MG63 (cell line): ENCODE measurements around the gene PGGT1B. TPM values are rescaled to one million over a fixed set of nuclear protein-coding genes. Genes with fewer than 3 reads are reported as not detected.
"Not testable (repeated sequence)": the region's sequence is repeated elsewhere in the genome, so short reads cannot be mapped to it uniquely, and the experiment has no call there.

Experiments used
- DNase-seq: peaks from one replicate; pipeline ENCODE4 v3.0.0-alpha.2; 2020
- H3K27me3 ChIP-seq: fragments of 250-450 bp; sonication (Bioruptor Pico); 2 replicates; pipeline ENCODE4 v1.5.1; 2020; ENCODE audit warnings: mild to moderate bottlenecking, moderate library complexity
- H3K36me3 ChIP-seq: fragments of 250-450 bp; sonication (Bioruptor Pico); 2 replicates; pipeline ENCODE4 v1.5.1; 2020; ENCODE audit warnings: mild to moderate bottlenecking, moderate library complexity
- H3K4me3 ChIP-seq: fragments of 250-450 bp; sonication (Bioruptor Pico); 2 replicates; pipeline ENCODE4 v1.5.1; 2020; ENCODE audit warnings: mild to moderate bottlenecking, moderate library complexity
- H3K9me3 ChIP-seq: fragments of 250-450 bp; sonication (Bioruptor Pico); 2 replicates; pipeline ENCODE4 v1.5.1; 2020; ENCODE audit warnings: mild to moderate bottlenecking, moderate library complexity
- total RNA-seq: library from RNA; depleted of rRNA; stranded (reverse); fragments of >200 nt; shearing (Covaris generic); gene quantifications from 2 replicates; pipeline ENCODE4 v1.2.3, GENCODE V29; 2014; ENCODE audit warnings: low replicate concordance

PGGT1B gene
- total RNA-seq, 1 experiment from 2014 or later: 17.3 TPM

- no peak for DNase-seq
- no peaks in the 10 kb centered on the region for H3K27me3 ChIP-seq
- no peaks in the 10 kb centered on the region; the same call in 1 of the 2 replicates for H3K36me3 ChIP-seq
- no peak overlapping the region for H3K4me3 ChIP-seq
- H3K9me3 ChIP-seq: no peaks in the 10 kb centered on the region
Observed at GRCh38 chr5:115271295-115272050, 8.8 kb upstream of the PGGT1B start.

GRCh38 chr5:115267617-115268016 lies 4.9 kb upstream of the PGGT1B start:
- DNase-seq: no peak
- H3K27me3 ChIP-seq: no peaks in the 10 kb centered on the region
- H3K9me3 ChIP-seq: no peaks in the 10 kb centered on the region
- H3K36me3 ChIP-seq: no peaks in the 10 kb centered on the region; the same call in 1 of the 2 replicates
- H3K4me3 ChIP-seq: no peak overlapping the region

GRCh38 chr5:115265220-115265619 lies 2.5 kb upstream of the PGGT1B start:
- no peak for DNase-seq
- no peaks in the 10 kb centered on the region for H3K27me3 ChIP-seq
- H3K4me3 ChIP-seq: no peak overlapping the region
- peaks cover 4% of the 10 kb centered on the region for H3K36me3 ChIP-seq
- no peaks in the 10 kb centered on the region for H3K9me3 ChIP-seq

GRCh38 chr5:115264786-115265185 lies 2.1 kb upstream of the PGGT1B start:
- no peaks in the 10 kb centered on the region for H3K27me3 ChIP-seq
- H3K36me3 ChIP-seq: peaks cover 5% of the 10 kb centered on the region
- no peak for DNase-seq
- no peaks in the 10 kb centered on the region for H3K9me3 ChIP-seq
- no peak overlapping the region for H3K4me3 ChIP-seq

GRCh38 chr5:115263078-115263380 lies 352 bp upstream of the PGGT1B start:
- Histone ChIP-seq H3K9me3 (no peaks in the 10 kb centered on the region), H3K27me3 (no peaks in the 10 kb centered on the region), H3K36me3 (peaks cover 7% of the 10 kb centered on the region), H3K4me3 (peak overlapping the region; percentile 88)
- no peak for DNase-seq

- no peak for DNase-seq
- peaks cover 7% of the 10 kb centered on the region for H3K36me3 ChIP-seq
- peak overlapping the region; percentile 88 for H3K4me3 ChIP-seq
- no peaks in the 10 kb centered on the region for H3K27me3 ChIP-seq
- H3K9me3 ChIP-seq: no peaks in the 10 kb centered on the region
Observed at GRCh38 chr5:115262011-115262320, 711 bp downstream of the PGGT1B start.

GRCh38 chr5:115260248-115260647 lies 2.4 kb downstream of the PGGT1B start:
- H3K27me3 ChIP-seq: no peaks in the 10 kb centered on the region
- no peak overlapping the region for H3K4me3 ChIP-seq
- DNase-seq: no peak
- no peaks in the 10 kb centered on the region for H3K9me3 ChIP-seq
- peaks cover 10% of the 10 kb centered on the region for H3K36me3 ChIP-seq

- no peaks in the 10 kb centered on the region for H3K27me3 ChIP-seq
Observed at GRCh38 chr5:115257981-115258380, 4.7 kb downstream of the PGGT1B start.

GRCh38 chr5:115249379-115249778 lies 13.3 kb downstream of the PGGT1B start:
- H3K27me3 ChIP-seq, H3K9me3 ChIP-seq, H3K36me3 ChIP-seq, DNase-seq, H3K4me3 ChIP-seq: not testable (repeated sequence)

More at GRCh38 chr5:115257981-115258380, 4.7 kb downstream of the PGGT1B start:
- DNase-seq: no peak
- Histone ChIP-seq H3K4me3 (no peak overlapping the region), H3K36me3 (peaks cover 10% of the 10 kb centered on the region), H3K9me3 (no peaks in the 10 kb centered on the region)

- Histone ChIP-seq H3K27me3 (no peaks in the 10 kb centered on the region), H3K4me3 (no peak overlapping the region), H3K36me3 (no peaks in the 10 kb centered on the region; the same call in 1 of the 2 replicates), H3K9me3 (no peaks in the 10 kb centered on the region)
- DNase-seq: no peak
Observed at GRCh38 chr5:115246361-115246991, 16.2 kb downstream of the PGGT1B start.

GRCh38 chr5:115243412-115243811 lies 19.3 kb downstream of the PGGT1B start:
- no peaks in the 10 kb centered on the region for H3K9me3 ChIP-seq
- H3K4me3 ChIP-seq: no peak overlapping the region
- no peak for DNase-seq
- H3K27me3 ChIP-seq: no peaks in the 10 kb centered on the region
- H3K36me3 ChIP-seq: peaks cover 9% of the 10 kb centered on the region

GRCh38 chr5:115241881-115242642 lies 20.6 kb downstream of the PGGT1B start:
- Histone ChIP-seq H3K4me3 (no peak overlapping the region), H3K27me3 (no peaks in the 10 kb centered on the region), H3K36me3 (peaks cover 15% of the 10 kb centered on the region), H3K9me3 (no peaks in the 10 kb centered on the region)
- no peak for DNase-seq

- Histone ChIP-seq H3K27me3 (no peaks in the 10 kb centered on the region), H3K36me3 (peaks cover 17% of the 10 kb centered on the region), H3K9me3 (no peaks in the 10 kb centered on the region), H3K4me3 (no peak overlapping the region)
- no peak for DNase-seq
Observed at GRCh38 chr5:115237066-115237465, 25.6 kb downstream of the PGGT1B start.

- H3K36me3 ChIP-seq: peaks cover 17% of the 10 kb centered on the region
- DNase-seq: no peak
- no peaks in the 10 kb centered on the region for H3K9me3 ChIP-seq
- H3K27me3 ChIP-seq: no peaks in the 10 kb centered on the region
- H3K4me3 ChIP-seq: no peak overlapping the region
Observed at GRCh38 chr5:115236599-115236998, 26.1 kb downstream of the PGGT1B start.

GRCh38 chr5:115231598-115231997 lies 31.1 kb downstream of the PGGT1B start:
- Histone ChIP-seq H3K4me3 (no peak overlapping the region), H3K9me3 (no peaks in the 10 kb centered on the region), H3K36me3 (peaks cover 23% of the 10 kb centered on the region), H3K27me3 (no peaks in the 10 kb centered on the region)
- DNase-seq: no peak

- H3K9me3 ChIP-seq: no peaks in the 10 kb centered on the region
- DNase-seq: no peak
- H3K27me3 ChIP-seq: no peaks in the 10 kb centered on the region
- peaks cover 23% of the 10 kb centered on the region for H3K36me3 ChIP-seq
- H3K4me3 ChIP-seq: no peak overlapping the region
Observed at GRCh38 chr5:115229606-115230005, 33.1 kb downstream of the PGGT1B start.

GRCh38 chr5:115227281-115227680 lies 35.4 kb downstream of the PGGT1B start:
- H3K4me3 ChIP-seq: no peak overlapping the region
- no peak for DNase-seq
- H3K36me3 ChIP-seq: peaks cover 21% of the 10 kb centered on the region
- H3K9me3 ChIP-seq: no peaks in the 10 kb centered on the region
- no peaks in the 10 kb centered on the region for H3K27me3 ChIP-seq

- H3K36me3 ChIP-seq: peaks cover 12% of the 10 kb centered on the region
- no peak overlapping the region for H3K4me3 ChIP-seq
- no peak for DNase-seq
- H3K9me3 ChIP-seq: no peaks in the 10 kb centered on the region
- no peaks in the 10 kb centered on the region for H3K27me3 ChIP-seq
Observed at GRCh38 chr5:115214541-115214940, 48.1 kb downstream of the PGGT1B start.
